Activated CD4-positive, alpha-beta T cell treated with anti-CD3 and anti-CD28 coated beads for 4 hours (primary cell): ENCODE data around the gene JMJD1C.
"Not testable (repeated sequence)": the region's sequence is repeated elsewhere in the genome, so short reads cannot be mapped to it uniquely, and the experiment has no call there.

ENCODE experiments used
- DNase-seq, 2 donors: peaks; one replicate each; pipeline ENCODE4 v3.0.0-alpha.2; 2020

The JMJD1C gene

GRCh38 chr10:63465293-63466143 is at the start of gene JMJD1C:
Gene JMJD1C (minus strand): TSS chr10:63465977. CDS start chr10:63465662, 315 bp downstream.
- DNase-seq, result peak; percentile 50 to 57

DNA sequence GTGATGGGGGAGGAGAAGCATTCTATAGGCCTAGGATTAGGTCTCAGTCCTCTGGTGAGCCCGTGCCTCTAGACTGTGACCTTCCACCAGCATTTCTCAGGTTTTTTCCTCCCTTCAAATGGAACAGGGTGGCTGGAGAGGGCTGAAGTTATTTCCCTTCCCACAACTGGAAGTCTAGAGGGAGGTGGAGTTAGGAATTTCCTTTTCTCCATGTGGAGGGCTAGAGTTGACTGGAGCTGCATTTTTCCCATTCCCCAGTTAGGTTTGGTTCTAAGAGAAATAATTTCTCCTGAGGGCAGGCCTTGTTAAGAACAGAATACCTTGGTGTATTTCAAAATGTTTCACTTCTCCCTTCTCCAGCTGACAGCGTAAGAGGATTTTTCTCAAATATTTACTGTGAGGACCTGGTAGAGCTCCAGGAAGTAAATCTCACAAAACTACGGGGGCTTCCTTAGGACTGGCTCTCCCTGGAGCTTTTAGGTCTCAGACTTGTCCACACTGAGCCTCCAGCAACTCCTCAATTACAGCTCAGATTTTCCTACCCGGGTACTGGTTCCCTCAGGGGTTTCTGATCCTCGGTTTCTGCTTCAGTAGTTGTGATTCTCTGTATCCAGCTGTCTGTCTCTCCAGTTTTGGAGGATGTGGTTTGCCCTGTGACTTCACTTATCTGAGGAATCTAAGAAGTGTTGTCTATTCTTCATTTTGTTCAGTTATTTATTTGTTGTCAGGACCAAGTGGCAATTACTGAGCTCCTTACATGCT is 49.4 kb upstream of the JMJD1C start:
- no peak for DNase-seq

DNA sequence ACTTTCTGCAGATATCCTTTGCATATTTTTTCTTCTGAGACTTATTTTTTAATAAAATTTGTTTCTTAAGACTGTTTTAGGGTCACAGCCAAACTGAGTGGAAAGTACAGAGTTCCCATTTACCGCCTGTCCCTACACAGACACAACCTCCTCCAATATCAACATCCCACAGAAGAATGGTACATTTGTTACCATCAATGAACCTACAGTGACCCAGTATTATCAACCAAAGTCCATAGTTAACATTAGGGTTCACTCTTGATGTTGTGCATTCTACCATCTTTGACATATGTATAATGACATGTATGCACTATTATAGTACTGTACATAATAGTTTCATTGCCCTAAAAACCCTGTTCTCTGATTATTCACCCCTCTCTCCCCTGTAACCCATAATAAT is 40.8 kb upstream of the JMJD1C start:
- DNase-seq, result no peak

- no peak for DNase-seq
Observed at GRCh38 chr10:63505562-63505961, 39.8 kb upstream of the JMJD1C start.

DNA sequence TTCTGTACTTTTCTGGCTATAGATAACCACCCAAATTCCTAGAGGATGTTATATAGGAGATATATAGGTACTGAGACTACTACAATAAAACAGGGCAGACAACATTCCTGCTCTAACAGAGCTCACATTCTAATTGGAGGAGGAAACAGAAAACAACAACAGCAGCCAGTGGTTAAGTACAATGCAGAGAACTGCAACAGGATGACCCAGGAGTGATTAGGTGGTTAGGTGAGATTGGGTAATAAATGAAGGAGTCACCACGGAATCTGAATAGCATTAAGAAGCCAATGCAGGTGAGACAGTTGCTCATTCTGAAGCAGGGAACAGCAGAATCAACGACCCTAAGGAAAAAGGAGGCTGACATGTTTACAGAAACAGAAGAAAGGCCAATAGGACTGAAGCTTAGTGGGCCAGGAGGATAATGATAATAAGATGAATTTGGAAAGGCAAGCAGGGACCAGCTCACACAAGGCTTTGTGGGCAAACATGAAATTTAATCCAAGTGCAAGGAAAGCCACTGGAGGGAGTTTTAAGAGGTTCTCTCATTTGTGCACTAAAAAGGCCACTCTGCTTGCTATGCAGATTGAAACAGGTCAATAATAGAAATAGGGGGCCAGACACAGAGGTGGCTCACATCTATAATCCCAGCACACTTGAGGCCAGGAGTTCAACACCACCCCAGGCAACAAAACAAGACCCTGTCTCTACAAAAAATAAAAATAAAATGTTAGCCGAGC is 38.5 kb upstream of the JMJD1C start:
- no peak for DNase-seq

- DNase-seq, result no peak
Observed at GRCh38 chr10:63503395-63503794, 37.6 kb upstream of the JMJD1C start.

- DNase-seq, result no peak
Observed at GRCh38 chr10:63502832-63503231, 37.1 kb upstream of the JMJD1C start.

- no peak for DNase-seq
Observed at GRCh38 chr10:63501954-63502353, 36.2 kb upstream of the JMJD1C start.

GRCh38 chr10:63500551-63500950 is 34.8 kb upstream of the JMJD1C start:
- DNase-seq, result not testable (repeated sequence)

DNA sequence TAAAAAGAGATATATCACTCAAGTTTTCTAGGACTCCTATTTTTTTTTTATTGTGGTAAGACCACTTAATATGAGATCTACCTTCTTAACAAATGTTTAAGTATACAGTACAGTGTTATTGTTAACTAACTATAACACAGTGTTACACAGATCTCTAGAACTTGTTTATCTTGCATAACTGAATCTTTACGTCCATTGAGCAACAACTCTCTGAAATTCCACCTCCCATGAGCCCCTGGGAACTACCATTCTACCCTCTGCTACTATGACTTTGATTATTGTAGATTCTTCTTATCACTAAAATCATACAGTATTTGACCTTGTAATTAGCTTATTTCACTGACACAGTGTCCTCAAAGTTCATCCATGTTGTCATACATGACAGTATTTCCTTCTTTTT is 32.9 kb upstream of the JMJD1C start:
- DNase-seq, result no peak

- DNase-seq, result no peak
Observed at GRCh38 chr10:63497321-63497720, 31.5 kb upstream of the JMJD1C start.

DNA sequence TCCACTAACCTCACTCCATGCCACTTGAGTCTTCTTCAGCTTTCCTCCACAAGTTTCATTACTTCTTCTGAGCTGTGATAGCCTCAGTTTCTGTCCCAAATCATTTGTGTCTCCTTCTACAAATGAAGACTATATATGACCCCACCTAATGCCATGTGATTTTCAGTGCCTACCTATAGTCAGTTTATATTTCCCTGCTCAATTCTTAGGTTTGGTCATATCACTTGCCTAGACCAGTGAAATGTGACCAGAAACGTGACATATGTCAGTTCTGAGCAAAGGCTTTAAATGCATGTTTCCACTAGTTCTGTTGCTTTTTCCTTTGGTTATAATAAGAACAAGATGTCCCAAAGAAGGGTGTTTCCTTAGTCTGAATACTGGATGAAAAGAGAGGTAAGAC is 30.8 kb upstream of the JMJD1C start:
- no peak for DNase-seq

DNA sequence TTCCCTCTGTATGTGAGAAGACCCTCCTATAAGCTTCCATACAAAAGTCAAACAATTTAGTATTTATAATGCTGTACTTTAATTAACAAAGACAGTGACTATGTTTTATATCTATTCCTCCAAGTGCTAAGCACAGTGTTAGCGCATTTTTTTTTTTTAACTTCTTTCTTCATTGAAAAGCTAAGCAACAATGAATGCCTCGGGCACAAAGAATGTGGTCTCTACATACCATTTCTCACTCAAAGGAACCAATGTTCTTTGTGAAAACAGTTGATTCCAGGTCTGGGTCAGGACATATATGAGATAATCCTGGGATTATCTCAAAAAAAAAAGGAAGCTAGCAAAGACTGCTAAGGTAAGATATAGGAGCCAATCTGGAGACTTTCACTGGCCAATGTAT is 29.2 kb upstream of the JMJD1C start:
- DNase-seq, result no peak

DNA sequence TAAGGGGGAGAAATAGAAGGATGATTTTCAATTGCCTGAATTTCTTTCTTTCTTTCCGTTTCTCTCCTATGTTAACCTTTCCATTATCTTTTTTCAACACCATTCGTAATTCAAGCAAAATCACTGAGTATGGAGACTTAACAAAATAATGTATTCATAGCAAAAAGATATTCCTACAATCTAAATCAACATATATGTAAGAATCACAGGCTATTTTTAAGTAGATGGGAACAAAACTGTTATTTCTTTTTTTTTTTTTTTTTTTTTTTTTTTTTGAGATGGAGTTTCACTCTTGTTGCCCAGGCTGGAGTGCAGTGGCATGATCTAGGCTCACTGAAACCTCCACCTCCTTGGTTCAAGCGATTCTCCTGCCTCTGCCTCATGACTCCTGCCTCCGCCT is 27.2 kb upstream of the JMJD1C start:
- DNase-seq, result no peak

DNA sequence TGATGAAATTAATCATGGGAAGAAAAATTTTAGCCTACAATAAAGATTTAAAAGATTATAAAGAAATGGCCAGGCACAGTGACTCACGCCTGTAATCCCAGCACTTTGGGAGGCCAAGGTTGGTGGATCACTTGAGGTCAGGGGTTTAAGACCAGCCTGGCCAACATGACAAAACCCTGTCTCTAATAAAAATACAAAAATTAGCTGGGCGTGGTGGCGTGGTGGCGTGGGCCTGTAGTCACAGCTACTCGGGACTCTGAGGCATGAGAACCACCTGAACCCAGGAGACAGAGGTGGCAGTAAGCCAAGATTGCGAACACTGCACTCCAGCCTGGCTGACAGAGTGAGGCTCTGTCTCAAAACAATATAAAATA is 26.5 kb upstream of the JMJD1C start:
- not testable (repeated sequence) for DNase-seq

- no peak for DNase-seq
Observed at GRCh38 chr10:63491588-63492316, 26.0 kb upstream of the JMJD1C start.

- no peak for DNase-seq
Observed at GRCh38 chr10:63489838-63490237, 24.1 kb upstream of the JMJD1C start.

DNA sequence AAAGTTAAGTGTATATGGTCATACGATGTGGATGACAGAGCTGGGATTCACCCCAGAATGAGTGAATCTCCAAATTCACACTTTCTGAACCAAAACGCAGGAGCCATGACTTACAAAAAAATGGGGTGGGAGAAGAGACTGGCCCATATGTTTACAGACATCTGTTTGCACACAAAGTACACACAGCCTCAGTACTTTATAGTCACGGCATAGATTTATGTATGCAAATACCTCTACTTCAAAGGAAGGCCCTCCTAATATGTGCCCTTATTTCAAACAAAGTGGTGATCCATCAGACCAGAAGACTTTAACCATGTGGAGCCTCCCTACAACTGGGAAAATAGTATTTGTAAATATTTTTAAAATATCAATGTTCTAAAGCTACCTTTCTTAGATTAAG is 22.2 kb upstream of the JMJD1C start:
- DNase-seq, result no peak

GRCh38 chr10:63483983-63484382 is 18.2 kb upstream of the JMJD1C start:
- DNase-seq, result no peak

DNA sequence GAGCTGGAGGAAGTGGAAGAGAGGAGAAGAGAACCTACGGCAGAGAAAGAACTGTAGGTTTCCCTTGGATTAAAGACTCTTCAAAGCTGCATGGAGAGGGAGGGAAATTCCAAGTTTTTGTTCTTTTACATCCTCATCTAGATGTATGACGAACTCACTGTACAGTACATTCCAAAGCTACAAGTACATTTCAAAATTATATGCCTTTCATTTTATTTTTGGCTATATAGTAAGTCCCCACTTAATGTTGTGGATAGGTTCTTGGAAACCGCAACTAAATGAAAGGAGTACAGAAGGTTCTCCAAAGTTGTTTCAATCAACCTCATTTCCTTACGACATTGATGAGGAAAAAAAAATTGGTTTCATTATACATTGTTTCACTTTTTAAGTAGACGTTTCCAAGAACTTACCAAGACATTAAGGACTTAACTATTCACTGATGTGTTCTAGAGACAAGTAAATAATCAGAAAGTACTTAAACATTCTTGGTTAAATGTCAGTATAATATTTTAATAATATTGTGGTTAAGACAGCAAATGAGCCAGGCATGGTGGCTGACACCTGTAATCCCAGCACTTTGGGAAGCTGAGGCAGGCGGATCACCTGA is 16.1 kb upstream of the JMJD1C start:
- no peak for DNase-seq

DNA sequence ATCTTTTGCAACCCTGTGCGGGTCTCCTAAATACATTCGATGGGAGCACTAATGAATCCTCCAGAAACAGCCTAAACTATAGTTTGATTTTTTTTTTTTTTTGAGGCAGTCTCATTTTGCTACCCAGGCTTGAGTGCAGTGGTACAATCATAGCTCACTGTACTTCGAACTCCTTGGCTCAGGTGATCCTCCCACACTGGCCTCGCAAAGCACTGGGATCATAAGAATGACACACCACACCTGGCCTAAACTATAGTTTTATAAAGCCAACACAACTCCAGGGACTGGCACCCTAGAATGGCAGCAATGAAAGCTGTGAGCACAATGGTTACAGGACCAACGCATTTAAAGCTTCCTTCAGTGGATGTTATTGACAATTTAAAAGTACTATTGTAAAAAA is 14.5 kb upstream of the JMJD1C start:
- no peak for DNase-seq

DNA sequence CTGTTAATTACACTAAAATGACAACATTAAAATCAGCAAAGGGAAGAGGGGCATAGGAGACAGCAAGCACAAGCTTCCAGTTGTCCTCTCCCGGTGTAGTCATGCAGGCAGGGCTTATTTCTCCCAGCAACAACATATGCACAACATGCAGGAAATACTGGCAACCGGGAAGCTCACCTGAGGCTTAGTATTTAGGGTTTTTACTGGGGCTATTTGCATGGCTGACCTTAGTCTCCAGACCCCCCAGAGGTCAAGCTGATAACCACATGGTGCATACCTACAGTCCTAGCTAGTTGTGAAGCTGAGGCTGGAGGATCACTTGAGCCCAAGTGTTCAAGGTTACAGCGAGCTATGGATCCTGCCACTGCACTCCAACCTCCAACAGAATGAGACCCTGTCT is 12.8 kb upstream of the JMJD1C start:
- no peak for DNase-seq
